Loucy (cell line): ENCODE data around the gene NRP1.

Experiments
- H2AFZ ChIP-seq: fragments of 200-600 bp; sonication (generic); 2 replicates; pipeline ENCODE4 v1.6.0; 2016; ENCODE audit warnings: antibody characterized with exemption, mild to moderate bottlenecking, low read length, moderate library complexity
- H3F3A ChIP-seq: fragments of 200-600 bp; 2 replicates; pipeline ENCODE4 v1.6.0; 2016; ENCODE audit warnings: antibody characterized with exemption, low read depth, mild to moderate bottlenecking
- H3K27me3 ChIP-seq: fragments of 200-600 bp; sonication (generic); 2 replicates; pipeline ENCODE4 v1.6.1; 2014; ENCODE audit warnings: low read length, mild to moderate bottlenecking; ENCODE audit not compliant: insufficient read depth, poor library complexity, severe bottlenecking
- H3K36me3 ChIP-seq: fragments of 200-600 bp; sonication (generic); 2 replicates; pipeline ENCODE4 v1.6.1; 2016; ENCODE audit warnings: low read length; ENCODE audit not compliant: insufficient read depth
- H3K4me1 ChIP-seq: fragments of 200-600 bp; sonication (generic); 2 replicates; pipeline ENCODE4 v1.5.1; 2014; ENCODE audit warnings: low read length, mild to moderate bottlenecking; ENCODE audit not compliant: insufficient read depth, poor library complexity, severe bottlenecking
- H3K4me2 ChIP-seq: fragments of 200-600 bp; sonication (generic); 2 replicates; pipeline ENCODE4 v1.6.0; 2014; ENCODE audit warnings: antibody characterized with exemption, low read length, low read depth, mild to moderate bottlenecking; ENCODE audit not compliant: poor library complexity, severe bottlenecking
- H3K4me3 ChIP-seq: fragments of 200-600 bp; sonication (generic); 2 replicates; pipeline ENCODE4 v1.5.1; 2014; ENCODE audit warnings: low read length, mild to moderate bottlenecking, mixed read lengths; ENCODE audit not compliant: poor library complexity, severe bottlenecking
- H3K79me2 ChIP-seq: fragments of 200-600 bp; sonication (generic); 2 replicates; pipeline ENCODE4 v1.6.1; 2014; ENCODE audit warnings: low read length; ENCODE audit not compliant: insufficient read depth
- H3K9ac ChIP-seq: fragments of 200-600 bp; sonication (generic); 2 replicates; pipeline ENCODE4 v1.6.0; 2014; ENCODE audit warnings: mild to moderate bottlenecking, low read depth, low read length, moderate library complexity; ENCODE audit not compliant: poor library complexity, severe bottlenecking
- H3K9me2 ChIP-seq: fragments of 200-600 bp; sonication (generic); replicated peaks from 2 replicates; pipeline ENCODE4 v1.6.1; 2016; ENCODE audit warnings: low read depth, low read length, mixed read lengths
- H3K9me3 ChIP-seq: fragments of 200-600 bp; sonication (generic); 2 replicates; pipeline ENCODE4 v1.6.1; 2014; ENCODE audit warnings: mild to moderate bottlenecking, antibody characterized with exemption, low read length, low read depth; ENCODE audit not compliant: insufficient read depth
- H4K20me1 ChIP-seq: fragments of 200-600 bp; sonication (generic); 2 replicates; pipeline ENCODE4 v1.6.0; 2014; ENCODE audit warnings: antibody characterized with exemption, low read length, mild to moderate bottlenecking; ENCODE audit not compliant: insufficient read depth, poor library complexity, severe bottlenecking
- EZH2phosphoT487 ChIP-seq: fragments of 200-600 bp; IDR thresholded peaks from 2 replicates; pipeline ENCODE4 v1.6.1; 2018; ENCODE audit warnings: antibody characterized with exemption, mild to moderate bottlenecking, moderate library complexity, borderline replicate concordance
- TF ChIP-seq, protein P1 (sequence below): fragments of 200-600 bp; sonication (generic); conservative IDR thresholded peaks from 2 replicates; pipeline ENCODE4 v1.5.1; 2014; ENCODE audit warnings: mild to moderate bottlenecking, antibody characterized with exemption, low read length

Gene NRP1

DNA sequence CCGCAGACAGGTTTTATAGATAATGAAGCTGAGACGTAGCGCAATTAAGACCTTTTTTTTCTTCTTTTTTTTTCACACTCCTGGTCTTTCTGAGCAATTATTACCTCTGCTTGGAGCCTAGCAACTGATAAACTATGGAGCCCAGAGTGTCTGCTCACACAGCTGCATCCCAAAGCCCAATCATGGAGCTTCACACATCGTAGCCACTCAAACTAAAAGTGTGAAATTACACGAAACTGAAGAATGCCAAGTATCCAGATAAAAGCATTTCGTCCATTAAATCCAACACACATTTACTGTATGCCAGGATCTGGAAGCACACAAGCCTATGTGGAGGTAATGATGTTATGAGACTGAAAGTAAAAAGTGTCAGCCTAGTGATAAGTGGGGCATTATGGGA lies 97.6 kb downstream of the NRP1 start:
- Histone ChIP-seq H3K36me3 (no peaks in the 10 kb centered on the region), H4K20me1 (no peaks in the 10 kb centered on the region), H3K9ac (no peak overlapping the region), H3K9me3 (no peaks in the 10 kb centered on the region), H3K79me2 (no peaks in the 10 kb centered on the region), H3K4me1 (no peaks in the 10 kb centered on the region), H2AFZ (no peak overlapping the region), H3K9me2 (no peaks in the 10 kb centered on the region), H3F3A (no peaks in the 10 kb centered on the region), H3K4me2 (no peak overlapping the region), H3K4me3 (no peak overlapping the region), H3K27me3 (no peaks in the 10 kb centered on the region)
- no peak for TF ChIP-seq EZH2phosphoT487
- TF ChIP-seq, protein P1, sequence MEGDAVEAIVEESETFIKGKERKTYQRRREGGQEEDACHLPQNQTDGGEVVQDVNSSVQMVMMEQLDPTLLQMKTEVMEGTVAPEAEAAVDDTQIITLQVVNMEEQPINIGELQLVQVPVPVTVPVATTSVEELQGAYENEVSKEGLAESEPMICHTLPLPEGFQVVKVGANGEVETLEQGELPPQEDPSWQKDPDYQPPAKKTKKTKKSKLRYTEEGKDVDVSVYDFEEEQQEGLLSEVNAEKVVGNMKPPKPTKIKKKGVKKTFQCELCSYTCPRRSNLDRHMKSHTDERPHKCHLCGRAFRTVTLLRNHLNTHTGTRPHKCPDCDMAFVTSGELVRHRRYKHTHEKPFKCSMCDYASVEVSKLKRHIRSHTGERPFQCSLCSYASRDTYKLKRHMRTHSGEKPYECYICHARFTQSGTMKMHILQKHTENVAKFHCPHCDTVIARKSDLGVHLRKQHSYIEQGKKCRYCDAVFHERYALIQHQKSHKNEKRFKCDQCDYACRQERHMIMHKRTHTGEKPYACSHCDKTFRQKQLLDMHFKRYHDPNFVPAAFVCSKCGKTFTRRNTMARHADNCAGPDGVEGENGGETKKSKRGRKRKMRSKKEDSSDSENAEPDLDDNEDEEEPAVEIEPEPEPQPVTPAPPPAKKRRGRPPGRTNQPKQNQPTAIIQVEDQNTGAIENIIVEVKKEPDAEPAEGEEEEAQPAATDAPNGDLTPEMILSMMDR: no peak

DNA sequence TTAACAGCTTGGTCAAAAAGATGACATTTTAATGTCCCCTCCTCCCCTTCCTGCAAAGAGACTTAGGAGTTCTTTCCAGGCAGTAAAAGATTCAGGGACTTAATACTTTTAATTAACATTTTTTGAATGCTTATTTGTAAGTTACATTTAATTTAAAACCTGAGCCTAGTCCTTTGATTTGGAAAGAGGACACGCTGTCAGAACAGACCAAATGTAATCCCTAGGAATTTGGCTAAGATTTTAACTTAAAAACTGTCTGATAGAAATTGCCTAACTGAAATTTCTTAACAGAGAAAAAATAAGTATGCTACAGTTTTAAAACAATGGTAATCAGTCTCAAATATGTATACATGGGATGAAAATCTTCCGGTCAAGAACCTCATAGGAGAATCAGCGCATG lies 98.5 kb downstream of the NRP1 start:
- no peak overlapping the region for H2AFZ ChIP-seq
- no peak overlapping the region for H3K9ac ChIP-seq
- no peaks in the 10 kb centered on the region for H3K36me3 ChIP-seq
- no peaks in the 10 kb centered on the region for H3K79me2 ChIP-seq
- H3K4me2 ChIP-seq: no peak overlapping the region
- H3K9me2 ChIP-seq: no peaks in the 10 kb centered on the region
- H3F3A ChIP-seq: no peaks in the 10 kb centered on the region
- H3K4me3 ChIP-seq: no peak overlapping the region
- no peaks in the 10 kb centered on the region for H3K9me3 ChIP-seq
- no peaks in the 10 kb centered on the region for H4K20me1 ChIP-seq
- TF ChIP-seq EZH2phosphoT487: no peak
- H3K4me1 ChIP-seq: no peaks in the 10 kb centered on the region
- no peaks in the 10 kb centered on the region for H3K27me3 ChIP-seq

DNA sequence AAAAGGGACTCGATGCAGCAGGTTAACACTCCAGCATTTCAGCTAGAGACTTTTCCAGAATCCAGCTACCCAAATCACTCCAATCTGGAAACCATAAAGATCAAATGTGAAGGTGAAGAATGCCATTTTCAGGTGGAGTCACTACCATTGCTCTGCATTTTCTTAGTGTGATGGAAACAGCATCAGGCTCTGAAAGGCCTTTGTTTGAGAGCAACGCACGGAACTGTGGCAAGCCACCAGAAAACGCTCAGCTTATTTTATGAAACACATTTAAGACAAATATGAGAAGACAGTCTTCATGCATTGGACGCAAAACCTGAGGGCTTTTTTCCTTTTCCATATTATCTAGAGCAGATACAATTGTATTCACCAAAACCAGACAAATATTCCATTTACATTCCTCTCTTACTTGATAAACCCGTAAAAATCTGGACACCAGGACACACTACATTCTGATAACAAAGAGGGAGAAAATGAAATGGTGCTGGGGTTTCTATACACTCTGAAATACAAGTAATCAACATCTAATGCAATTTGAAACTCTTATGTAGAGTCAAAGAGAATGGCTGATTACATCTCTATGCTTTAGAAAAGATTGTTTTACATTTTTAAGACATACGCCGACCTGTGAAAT lies 99.1 kb downstream of the NRP1 start:
- Histone ChIP-seq H3K4me2 (no peak overlapping the region), H3F3A (no peaks in the 10 kb centered on the region), H3K4me1 (no peaks in the 10 kb centered on the region)

More for the DNA sequence above, 99.1 kb downstream of the NRP1 start:
- no peaks in the 10 kb centered on the region for H3K36me3 ChIP-seq
- H3K27me3 ChIP-seq: no peaks in the 10 kb centered on the region
- no peak overlapping the region for H3K4me3 ChIP-seq
- TF ChIP-seq, protein P1: no peak
- TF ChIP-seq EZH2phosphoT487: no peak
- H3K9me2 ChIP-seq: no peaks in the 10 kb centered on the region
- H4K20me1 ChIP-seq: no peaks in the 10 kb centered on the region
- H2AFZ ChIP-seq: no peak overlapping the region
- no peaks in the 10 kb centered on the region for H3K79me2 ChIP-seq
- H3K9ac ChIP-seq: no peak overlapping the region
- no peaks in the 10 kb centered on the region for H3K9me3 ChIP-seq
